Neural crest cell (in vitro differentiated cells): ENCODE data around the gene RFC2. TPM values are rescaled to one million over a fixed set of nuclear protein-coding genes. Genes with fewer than 3 reads are reported as not detected.

Experiments
- DNase-seq: peaks from one replicate; pipeline ENCODE4 v3.0.0; 2021; ENCODE audit warnings: low read depth, mixed read lengths, low spot score
- H3K27ac Mint-ChIP-seq: one replicate; pipeline ENCODE4 v1.8.0; 2021; ENCODE audit warnings: mild to moderate bottlenecking, mixed read lengths; ENCODE audit not compliant: unreplicated experiment
- H3K27me3 Mint-ChIP-seq: 2 replicates; pipeline ENCODE4 v1.8.0; 2021; ENCODE audit warnings: low read depth, mild to moderate bottlenecking, mixed read lengths
- H3K36me3 Mint-ChIP-seq: 2 replicates; pipeline ENCODE4 v1.8.0; 2021; ENCODE audit warnings: low read depth, mild to moderate bottlenecking, mixed read lengths
- H3K4me1 Mint-ChIP-seq: 2 replicates; pipeline ENCODE4 v1.8.0; 2021; ENCODE audit warnings: mixed read lengths
- H3K4me3 Mint-ChIP-seq: one replicate; pipeline ENCODE4 v1.8.0; 2021; ENCODE audit warnings: mild to moderate bottlenecking, mixed read lengths
- H3K9me3 Mint-ChIP-seq: 2 replicates; pipeline ENCODE4 v1.8.0; 2021; ENCODE audit warnings: mixed read lengths
- total RNA-seq: library from RNA; stranded (reverse); gene quantifications from 2 replicates; pipeline ENCODE4 v1.2.1, GENCODE V29; 2021
- TF ChIP-seq, protein P1 (sequence below): fragments of 200-600 bp; sonication (generic); conservative IDR thresholded peaks from 2 replicates; pipeline ENCODE4 v1.5.0; 2021; ENCODE audit warnings: antibody characterized with exemption, mild to moderate bottlenecking

The RFC2 gene
- total RNA-seq, 1 donor from 2014 or later: 77.0 TPM

DNA sequence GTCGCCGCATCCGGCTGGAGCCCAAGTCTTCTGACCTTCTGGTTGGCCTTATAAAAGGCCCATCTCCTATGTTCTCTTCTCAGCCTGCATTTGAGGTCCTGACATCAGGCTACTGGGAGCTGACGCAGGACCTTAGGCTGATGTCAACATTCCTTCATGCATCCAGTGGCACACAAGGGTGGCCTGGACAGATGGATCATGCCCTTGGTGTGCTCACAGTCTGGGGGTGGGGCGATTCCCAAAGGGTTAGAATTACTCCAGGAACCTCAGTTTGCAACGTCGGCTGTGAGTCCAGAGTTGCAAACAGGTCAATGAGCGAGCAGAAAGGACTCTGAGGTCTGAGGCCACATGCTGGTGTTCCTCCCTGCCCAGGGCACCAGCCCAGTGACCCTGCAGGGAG is 26.8 kb upstream of the RFC2 start:
- H3K27ac Mint-ChIP-seq: no peak overlapping the region
- H3K27me3 Mint-ChIP-seq: peaks cover 9% of the 10 kb centered on the region
- H3K9me3 Mint-ChIP-seq: no peaks in the 10 kb centered on the region
- no peak overlapping the region for H3K4me3 Mint-ChIP-seq
- H3K4me1 Mint-ChIP-seq: peaks cover 14% of the 10 kb centered on the region
- DNase-seq: no peak
- TF ChIP-seq, protein P1, sequence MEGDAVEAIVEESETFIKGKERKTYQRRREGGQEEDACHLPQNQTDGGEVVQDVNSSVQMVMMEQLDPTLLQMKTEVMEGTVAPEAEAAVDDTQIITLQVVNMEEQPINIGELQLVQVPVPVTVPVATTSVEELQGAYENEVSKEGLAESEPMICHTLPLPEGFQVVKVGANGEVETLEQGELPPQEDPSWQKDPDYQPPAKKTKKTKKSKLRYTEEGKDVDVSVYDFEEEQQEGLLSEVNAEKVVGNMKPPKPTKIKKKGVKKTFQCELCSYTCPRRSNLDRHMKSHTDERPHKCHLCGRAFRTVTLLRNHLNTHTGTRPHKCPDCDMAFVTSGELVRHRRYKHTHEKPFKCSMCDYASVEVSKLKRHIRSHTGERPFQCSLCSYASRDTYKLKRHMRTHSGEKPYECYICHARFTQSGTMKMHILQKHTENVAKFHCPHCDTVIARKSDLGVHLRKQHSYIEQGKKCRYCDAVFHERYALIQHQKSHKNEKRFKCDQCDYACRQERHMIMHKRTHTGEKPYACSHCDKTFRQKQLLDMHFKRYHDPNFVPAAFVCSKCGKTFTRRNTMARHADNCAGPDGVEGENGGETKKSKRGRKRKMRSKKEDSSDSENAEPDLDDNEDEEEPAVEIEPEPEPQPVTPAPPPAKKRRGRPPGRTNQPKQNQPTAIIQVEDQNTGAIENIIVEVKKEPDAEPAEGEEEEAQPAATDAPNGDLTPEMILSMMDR: no peak
- H3K36me3 Mint-ChIP-seq: no peaks in the 10 kb centered on the region

DNA sequence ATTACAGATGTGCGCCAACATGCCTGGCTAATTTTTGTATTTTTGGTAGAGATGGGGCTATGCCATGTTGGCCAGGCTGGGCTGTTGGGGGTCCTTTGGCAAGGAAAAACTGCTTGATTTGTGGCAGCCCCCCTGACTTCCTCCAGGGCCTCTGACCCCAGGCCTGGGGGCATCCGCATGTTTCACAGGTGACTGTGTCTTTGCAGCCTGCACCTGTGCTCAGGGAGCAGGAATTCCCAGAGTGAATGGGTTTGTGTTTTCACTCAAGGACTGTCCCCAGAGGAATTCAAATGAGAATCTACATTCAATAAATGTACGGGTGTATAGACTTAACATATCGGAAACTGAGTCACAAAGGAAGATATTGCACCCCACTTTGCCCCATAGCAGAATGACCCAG is 23.4 kb upstream of the RFC2 start:
- Mint-ChIP-seq H3K27me3 (no peaks in the 10 kb centered on the region), H3K4me3 (no peak overlapping the region), H3K9me3 (no peaks in the 10 kb centered on the region), H3K36me3 (no peaks in the 10 kb centered on the region), H3K4me1 (peaks cover 16% of the 10 kb centered on the region), H3K27ac (no peak overlapping the region)
- TF ChIP-seq, protein P1: no peak
- DNase-seq: no peak

DNA sequence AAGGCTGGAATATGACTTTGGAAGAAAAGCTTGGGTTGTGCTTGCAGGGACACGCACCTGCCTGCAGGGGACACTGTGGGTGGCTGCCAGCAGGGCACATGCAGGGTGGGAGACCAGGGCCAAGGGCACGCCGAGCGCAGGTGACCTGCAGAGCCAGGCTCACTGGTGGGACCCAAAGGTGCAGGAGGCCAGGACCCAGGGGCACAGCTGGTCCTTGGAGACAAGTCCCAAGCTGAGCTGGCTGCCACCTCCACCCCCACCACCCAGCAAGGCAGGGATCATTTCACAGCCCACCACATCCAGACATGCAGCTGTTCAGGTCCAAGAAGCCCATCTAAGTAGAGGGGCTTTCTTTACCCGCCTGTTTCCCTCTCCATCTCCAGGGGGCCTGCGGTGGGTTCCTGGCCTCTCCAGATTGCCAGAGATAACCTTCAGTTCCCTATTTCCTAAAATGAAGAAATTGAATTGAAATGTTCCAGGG is 21.2 kb upstream of the RFC2 start:
- DNase-seq: no peak
- Mint-ChIP-seq H3K4me1 (peaks cover 25% of the 10 kb centered on the region), H3K27ac (no peak overlapping the region), H3K36me3 (no peaks in the 10 kb centered on the region), H3K27me3 (no peaks in the 10 kb centered on the region), H3K4me3 (no peak overlapping the region), H3K9me3 (no peaks in the 10 kb centered on the region)
- TF ChIP-seq, protein P1: peak; percentile 57

DNA sequence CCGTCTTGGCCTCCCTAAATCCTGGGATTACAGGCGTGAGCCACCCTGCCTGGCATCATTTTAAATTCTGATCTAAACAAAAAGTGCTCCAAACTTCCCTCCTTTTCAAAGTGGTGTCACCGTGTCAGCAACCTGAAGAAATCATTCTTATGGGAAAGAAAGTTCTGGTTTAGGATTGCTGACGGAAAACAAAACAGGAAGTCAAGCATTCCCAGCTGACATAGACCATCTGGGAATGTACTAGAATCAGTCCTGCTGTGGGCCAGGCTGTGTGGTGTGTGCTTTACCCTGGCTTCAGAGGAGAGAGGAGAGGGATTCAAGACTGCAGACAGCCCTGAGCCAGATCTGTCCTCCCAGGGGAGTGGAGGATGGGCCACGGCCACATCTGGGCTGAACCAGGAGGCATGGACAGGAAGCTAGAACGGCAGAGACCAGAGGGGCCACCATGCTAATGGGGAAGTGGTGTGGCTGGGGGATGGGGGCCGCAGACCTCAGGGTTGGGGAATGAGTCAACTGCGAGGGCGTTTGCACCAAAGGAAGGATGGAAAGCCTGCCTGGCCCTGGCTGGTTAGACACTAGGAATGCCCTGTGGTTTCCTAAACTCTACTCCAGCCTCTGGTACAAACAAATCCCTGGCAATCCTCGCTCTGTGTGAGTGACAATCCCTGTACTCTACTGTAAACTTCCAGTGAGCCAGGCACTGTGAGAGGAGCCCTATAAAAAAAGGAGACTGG is 18.3 kb upstream of the RFC2 start:
- peak overlapping the region; percentile 96 for H3K27ac Mint-ChIP-seq
- no peaks in the 10 kb centered on the region for H3K27me3 Mint-ChIP-seq
- peaks cover 21% of the 10 kb centered on the region for H3K4me1 Mint-ChIP-seq
- TF ChIP-seq, protein P1: no peak
- no peaks in the 10 kb centered on the region for H3K9me3 Mint-ChIP-seq
- no peaks in the 10 kb centered on the region for H3K36me3 Mint-ChIP-seq
- DNase-seq: no peak
- no peak overlapping the region for H3K4me3 Mint-ChIP-seq

DNA sequence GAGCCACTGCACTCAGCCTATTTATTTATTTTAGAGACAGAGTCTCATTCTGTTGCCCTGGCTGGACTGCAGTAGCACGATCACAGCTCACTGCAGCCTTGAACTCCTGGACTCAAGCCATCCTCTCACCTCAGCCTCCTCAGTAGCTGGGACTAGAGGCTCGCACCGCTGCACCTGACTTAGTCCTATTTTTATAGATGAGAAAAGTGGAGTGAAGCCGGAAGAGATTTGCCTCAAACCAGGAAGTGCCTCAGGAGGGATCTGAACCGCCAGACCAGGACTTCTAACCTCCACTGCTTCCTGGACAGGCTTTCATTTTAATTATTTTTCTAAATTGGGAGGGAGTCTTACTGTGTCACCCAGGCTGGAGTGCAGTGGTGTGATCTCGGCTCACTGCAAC is 17.5 kb upstream of the RFC2 start:
- no peak overlapping the region for H3K27ac Mint-ChIP-seq
- H3K4me1 Mint-ChIP-seq: peaks cover 21% of the 10 kb centered on the region
- no peaks in the 10 kb centered on the region for H3K9me3 Mint-ChIP-seq
- H3K27me3 Mint-ChIP-seq: no peaks in the 10 kb centered on the region
- TF ChIP-seq, protein P1: no peak
- DNase-seq: no peak
- H3K36me3 Mint-ChIP-seq: no peaks in the 10 kb centered on the region
- no peak overlapping the region for H3K4me3 Mint-ChIP-seq
